Natural killer cell treated with Interleukin-12 subunit alpha and Interleukin-12 subunit beta and Interleukin-15 and Interleukin-18, amount 100 ng/mL, for 72 hours (primary cell): ENCODE data around the gene FPGT. TPM values are rescaled to one million over a fixed set of nuclear protein-coding genes. Genes with fewer than 3 reads are reported as not detected.
"Not testable (repeated sequence)": the region's sequence is repeated elsewhere in the genome, so short reads cannot be mapped to it uniquely, and the experiment has no call there.

ENCODE experiments used
- ATAC-seq, 2 donors: fragments of 150-1000 bp; cut with Tn5 transposase in 1 of 2; sonication (Bioruptor Pico), chemical (Tn5 transposase) in 1 of 2; 2 replicates each; pipeline ENCODE4 v1.10.0; 2021
- DNase-seq: peaks from one replicate; pipeline ENCODE4 v3.0.0; 2022; ENCODE audit warnings: low spot score
- H3K27ac Mint-ChIP-seq, 2 donors: 1 replicate in 1 of 2; 2 replicates in 1 of 2; pipeline ENCODE4 v1.8.0; 2022; ENCODE audit warnings: mixed read lengths in 2 of 2, mild to moderate bottlenecking in 1 of 2, moderate library complexity in 1 of 2
- H3K27me3 Mint-ChIP-seq, 2 donors: 1 replicate in 1 of 2; 2 replicates in 1 of 2; pipeline ENCODE4 v1.8.0; 2022; ENCODE audit warnings: mixed read lengths in 2 of 2
- H3K36me3 Mint-ChIP-seq: one replicate; pipeline ENCODE4 v1.8.0; 2022; ENCODE audit warnings: mixed read lengths
- H3K4me1 Mint-ChIP-seq, 2 donors: 1 replicate in 1 of 2; 2 replicates in 1 of 2; pipeline ENCODE4 v1.8.0; 2022; ENCODE audit warnings: low read depth in 2 of 2, mixed read lengths in 2 of 2, mild to moderate bottlenecking in 1 of 2
- H3K4me3 Mint-ChIP-seq: one replicate; pipeline ENCODE4 v1.8.0; 2022; ENCODE audit warnings: mixed read lengths
- H3K9me3 Mint-ChIP-seq: 2 replicates; pipeline ENCODE4 v1.8.0; 2022; ENCODE audit warnings: mixed read lengths
- total RNA-seq, 2 donors: library from RNA; stranded (reverse); gene quantifications; one replicate each; pipeline ENCODE4 v1.2.3, GENCODE V29; 2022

The FPGT gene
- total RNA-seq: 10 to 100 TPM; 11.5 to 13.2 TPM

DNA sequence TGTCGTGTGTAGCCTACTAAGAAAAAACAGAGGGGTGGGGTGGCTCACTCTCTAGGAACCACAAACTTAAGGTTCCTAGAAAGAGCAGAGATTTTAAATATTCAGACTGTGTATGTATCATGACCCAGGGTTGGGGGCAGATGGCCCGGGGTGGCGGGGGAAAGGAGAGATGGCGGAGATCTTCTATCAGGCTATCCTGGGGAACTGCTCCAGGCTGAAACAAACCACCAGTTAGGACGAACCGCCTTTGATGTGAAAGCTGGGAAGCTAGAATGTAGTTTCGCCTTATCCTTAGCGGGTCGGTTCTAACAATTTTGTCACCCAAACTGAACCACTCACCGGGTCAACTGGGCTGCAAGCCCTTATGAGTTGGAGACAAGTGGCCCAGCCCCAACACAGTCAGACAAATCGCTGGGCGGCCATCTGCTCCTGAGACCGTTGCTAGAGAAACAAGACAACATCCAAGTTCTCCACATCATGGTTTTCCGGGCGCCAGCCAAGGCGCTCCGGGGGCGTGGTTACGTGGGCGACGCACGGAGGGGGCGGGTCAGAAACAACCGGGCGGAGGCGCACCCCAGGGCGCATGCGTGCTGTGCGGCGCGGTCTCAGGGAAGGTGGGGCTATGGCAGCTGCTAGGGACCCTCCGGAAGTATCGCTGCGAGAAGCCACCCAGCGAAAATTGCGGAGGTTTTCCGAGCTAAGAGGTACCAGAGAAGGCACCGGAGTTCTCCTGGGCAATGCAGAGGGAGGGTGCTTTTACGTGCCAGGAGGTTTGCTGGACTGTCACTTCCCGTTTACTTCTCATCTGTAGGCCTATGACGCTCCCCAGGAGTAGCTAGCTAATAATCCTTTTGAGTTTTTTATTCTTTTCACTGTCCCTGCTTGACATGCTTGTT is at the start of gene FPGT, which contains the start of gene LRRIQ3:
Gene FPGT, plus strand, starts transcription at position 586 of the 896 bp plus-strand sequence. Its CDS starts 37 bp downstream, at position 623.
Gene LRRIQ3, minus strand, starts transcription at position 520 of the 896 bp plus-strand sequence. CDS start 14,492 bp downstream, outside the sequence.
- H3K4me1 Mint-ChIP-seq: peaks cover 10 to 17% of the 10 kb centered on the region in 2 donors
- peaks cover 0 to 6% of the 10 kb centered on the region in 2 donors for H3K27me3 Mint-ChIP-seq
- no peaks in the 10 kb centered on the region for H3K36me3 Mint-ChIP-seq
- H3K27ac Mint-ChIP-seq: peak within 1 kb of the TSS; percentile 96 to 97
- H3K4me3 Mint-ChIP-seq: peak within 1 kb of the TSS; percentile 98
- H3K9me3 Mint-ChIP-seq: no peaks in the 10 kb centered on the region
- DNase-seq (peak; percentile 96), ATAC-seq (peak; percentile 99 to 100)

DNA sequence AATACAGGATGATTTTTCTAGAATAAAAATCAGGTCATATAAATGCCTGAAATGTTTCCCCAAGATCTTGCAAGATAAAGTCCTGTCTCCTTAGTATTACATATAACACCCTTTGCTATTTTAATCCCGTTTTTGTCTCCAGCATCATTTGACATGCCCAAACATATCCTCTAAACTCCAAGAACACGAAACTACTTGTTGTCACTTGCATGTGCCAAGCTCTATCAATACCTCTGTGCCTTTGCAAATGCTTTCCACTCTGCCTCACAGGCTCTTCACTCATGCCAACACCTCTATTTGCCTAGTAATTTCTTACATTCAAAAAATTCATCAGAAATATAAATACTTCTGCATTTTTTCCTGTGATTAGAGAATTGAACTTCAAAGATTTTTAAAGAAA is 38.0 kb upstream of the FPGT start:
- ATAC-seq (no peak), DNase-seq (no peak)
- H3K27me3 Mint-ChIP-seq: no peaks in the 10 kb centered on the region
- no peak overlapping the region for H3K4me3 Mint-ChIP-seq
- H3K27ac Mint-ChIP-seq: no peak overlapping the region
- H3K9me3 Mint-ChIP-seq: peaks cover 5% of the 10 kb centered on the region
- no peaks in the 10 kb centered on the region for H3K36me3 Mint-ChIP-seq
- no peaks in the 10 kb centered on the region for H3K4me1 Mint-ChIP-seq

DNA sequence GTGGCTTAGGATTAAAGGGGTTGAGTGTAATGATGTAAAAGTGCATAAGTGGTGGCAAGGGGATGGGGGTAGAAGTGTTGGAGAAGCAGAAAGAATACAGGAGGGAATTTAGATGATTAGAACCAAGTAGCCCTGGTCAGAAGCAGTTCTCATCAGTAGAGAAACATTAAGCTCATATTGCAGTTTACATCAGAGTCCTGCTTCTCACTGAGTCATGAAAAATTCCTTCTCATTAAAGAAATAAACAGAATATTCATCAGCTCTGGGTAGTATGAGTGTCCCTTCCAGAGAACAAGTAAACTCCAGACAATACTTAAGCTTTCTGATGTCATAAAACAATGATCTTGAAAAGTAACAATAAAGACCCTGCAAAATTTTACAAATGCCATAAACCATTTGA is 36.5 kb upstream of the FPGT start:
- Mint-ChIP-seq H3K27me3 (no peaks in the 10 kb centered on the region), H3K4me1 (no peaks in the 10 kb centered on the region), H3K4me3 (no peak overlapping the region), H3K36me3 (peaks cover 4% of the 10 kb centered on the region), H3K9me3 (peaks cover 9% of the 10 kb centered on the region), H3K27ac (no peak overlapping the region)
- DNase-seq (no peak), ATAC-seq (no peak)

DNA sequence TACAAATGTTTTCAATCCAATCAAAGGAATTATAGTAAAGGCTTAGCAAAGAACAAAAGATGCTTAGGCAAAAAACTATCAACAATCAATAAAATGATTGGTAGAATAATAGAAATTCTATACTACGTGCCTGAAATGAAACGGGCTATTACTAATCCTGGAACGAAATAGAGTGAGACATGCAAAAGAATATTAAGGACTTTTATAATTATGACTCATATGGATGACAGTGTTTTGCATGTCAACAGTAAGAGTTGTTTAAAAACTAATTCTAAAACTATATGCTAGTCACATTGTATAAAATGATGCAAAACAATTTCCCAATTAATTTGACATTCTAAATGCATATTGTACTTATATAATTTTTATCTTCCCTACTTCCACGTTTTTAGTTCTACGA is 35.7 kb upstream of the FPGT start:
- Mint-ChIP-seq H3K27me3 (no peaks in the 10 kb centered on the region), H3K27ac (no peak overlapping the region), H3K36me3 (peaks cover 5% of the 10 kb centered on the region), H3K4me3 (no peak overlapping the region), H3K4me1 (no peaks in the 10 kb centered on the region), H3K9me3 (peaks cover 10% of the 10 kb centered on the region)
- DNase-seq (no peak), ATAC-seq (no peak)

DNA sequence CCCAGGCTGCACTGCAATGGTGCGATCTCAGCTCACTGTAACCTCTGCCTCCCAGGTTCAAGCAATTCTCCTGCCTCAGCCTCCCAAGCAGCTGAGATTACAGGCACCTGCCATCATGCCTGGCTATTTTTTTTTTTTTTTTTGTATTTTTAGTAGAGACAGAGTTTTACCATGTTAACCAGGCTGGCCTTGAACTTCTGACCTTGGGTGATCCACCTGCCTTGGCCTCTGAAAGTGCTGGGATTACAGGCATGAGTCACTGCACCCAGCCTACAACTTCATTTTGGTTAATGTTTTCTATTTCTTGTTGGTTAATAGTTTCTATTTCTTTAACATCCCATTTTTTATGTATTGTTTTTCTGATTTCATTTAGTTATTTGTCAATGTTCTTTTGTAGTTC is 23.6 kb upstream of the FPGT start:
- H3K27ac Mint-ChIP-seq, DNase-seq, H3K27me3 Mint-ChIP-seq, H3K4me3 Mint-ChIP-seq, ATAC-seq, H3K4me1 Mint-ChIP-seq: not testable (repeated sequence)
- Mint-ChIP-seq H3K36me3 (peaks cover 10% of the 10 kb centered on the region), H3K9me3 (peaks cover 18% of the 10 kb centered on the region)

DNA sequence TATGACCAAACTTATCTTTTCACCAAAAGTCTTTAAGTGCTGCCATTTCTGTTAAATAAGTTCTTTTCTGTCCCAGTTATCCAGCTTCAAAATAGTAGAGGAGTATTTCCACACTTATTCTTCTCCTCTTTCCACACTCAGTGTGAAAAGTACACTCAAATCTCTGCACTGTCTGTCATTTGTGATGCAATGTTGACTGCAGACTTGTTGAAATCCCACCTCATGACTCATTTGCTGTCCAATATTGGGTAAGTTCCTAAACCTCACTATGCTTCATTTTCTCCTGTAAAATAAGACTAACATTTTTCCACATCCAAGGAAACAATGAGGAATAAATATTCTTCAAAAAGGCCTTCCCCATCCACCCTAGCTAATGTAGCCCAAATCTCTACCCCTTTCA is 17.6 kb upstream of the FPGT start:
- DNase-seq (no peak), ATAC-seq (no peak)
- H3K4me1 Mint-ChIP-seq: no peaks in the 10 kb centered on the region
- H3K9me3 Mint-ChIP-seq: peaks cover 2% of the 10 kb centered on the region
- no peak overlapping the region for H3K27ac Mint-ChIP-seq
- no peaks in the 10 kb centered on the region for H3K36me3 Mint-ChIP-seq
- no peak overlapping the region for H3K4me3 Mint-ChIP-seq
- H3K27me3 Mint-ChIP-seq: no peaks in the 10 kb centered on the region

DNA sequence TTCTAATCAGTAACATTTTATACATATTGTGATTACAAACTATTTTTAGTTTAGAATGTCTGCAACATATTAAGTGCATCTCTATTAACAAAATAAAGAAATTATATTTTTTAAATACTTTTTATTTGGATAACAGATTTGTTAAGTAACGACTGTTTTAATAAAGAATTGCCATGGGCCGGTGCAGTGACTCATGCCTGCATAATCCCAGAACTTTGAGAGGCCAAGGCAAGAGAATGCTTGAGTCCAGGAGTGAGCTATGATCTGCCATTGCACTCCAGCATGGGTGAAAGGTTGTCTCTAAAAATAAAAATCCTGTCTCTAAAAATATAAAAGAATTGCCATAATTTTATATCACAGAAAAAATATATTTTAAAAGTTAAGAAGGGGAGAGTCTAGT is 4.1 kb upstream of the FPGT start:
- no peak for ATAC-seq

DNA sequence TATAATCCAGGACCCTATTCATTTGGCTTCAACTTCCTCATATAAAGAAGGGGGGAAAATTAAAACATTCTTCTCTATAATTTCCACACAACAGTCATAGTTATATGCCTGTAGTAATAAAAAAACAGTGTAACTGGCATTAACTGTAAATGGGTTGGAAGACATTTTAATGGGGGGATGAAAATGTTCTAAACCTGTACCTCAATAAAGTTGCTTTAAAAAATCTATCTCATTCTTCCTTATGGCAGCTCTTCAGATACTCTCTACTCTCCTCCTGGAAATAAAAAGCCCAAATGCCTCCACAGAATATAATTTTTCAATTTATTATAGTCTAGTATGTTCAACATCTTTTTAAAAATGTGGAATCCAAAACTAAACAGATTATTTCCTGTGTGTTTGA is 2.7 kb upstream of the FPGT start:
- Mint-ChIP-seq H3K27me3 (peaks cover 0 to 6% of the 10 kb centered on the region in 2 donors), H3K36me3 (peaks cover under 1% of the 10 kb centered on the region), H3K4me3 (no peak overlapping the region), H3K9me3 (no peaks in the 10 kb centered on the region), H3K27ac (no peak overlapping the region), H3K4me1 (peaks cover 10 to 17% of the 10 kb centered on the region in 2 donors)
- no peak for ATAC-seq
- no peak for DNase-seq

More for the DNA sequence above, 4.1 kb upstream of the FPGT start:
- Mint-ChIP-seq H3K4me3 (no peak overlapping the region), H3K27ac (no peak overlapping the region), H3K36me3 (peaks cover 6% of the 10 kb centered on the region), H3K4me1 (peaks cover 8 to 13% of the 10 kb centered on the region in 2 donors), H3K27me3 (peaks cover 0 to 6% of the 10 kb centered on the region in 2 donors), H3K9me3 (no peaks in the 10 kb centered on the region)
- DNase-seq: no peak

DNA sequence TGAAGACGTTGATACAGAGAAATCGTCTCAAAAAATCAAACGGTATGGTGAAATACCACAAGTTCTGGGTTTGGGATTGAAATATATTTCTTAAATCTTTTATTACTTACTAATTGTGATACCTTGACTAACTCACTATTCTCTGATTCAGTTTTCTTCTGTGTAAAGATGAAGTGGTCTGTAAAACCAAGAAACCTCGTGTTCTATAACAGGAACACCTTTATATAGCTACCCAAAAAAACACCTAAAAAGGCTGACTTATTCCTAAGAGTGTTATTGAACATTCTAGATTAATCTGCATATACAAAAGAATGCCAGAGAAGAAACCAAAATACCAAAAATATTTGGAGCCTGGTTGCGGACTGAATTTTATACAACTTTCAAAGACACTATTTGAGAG is 787 bp upstream of the FPGT start:
- ATAC-seq (no peak), DNase-seq (no peak)
- peaks cover 10 to 17% of the 10 kb centered on the region in 2 donors for H3K4me1 Mint-ChIP-seq
- H3K27ac Mint-ChIP-seq: peak overlapping the region; percentile 96 to 97
- no peaks in the 10 kb centered on the region for H3K36me3 Mint-ChIP-seq
- H3K4me3 Mint-ChIP-seq: peak overlapping the region; percentile 98
- H3K9me3 Mint-ChIP-seq: no peaks in the 10 kb centered on the region
- peaks cover 0 to 6% of the 10 kb centered on the region in 2 donors for H3K27me3 Mint-ChIP-seq

DNA sequence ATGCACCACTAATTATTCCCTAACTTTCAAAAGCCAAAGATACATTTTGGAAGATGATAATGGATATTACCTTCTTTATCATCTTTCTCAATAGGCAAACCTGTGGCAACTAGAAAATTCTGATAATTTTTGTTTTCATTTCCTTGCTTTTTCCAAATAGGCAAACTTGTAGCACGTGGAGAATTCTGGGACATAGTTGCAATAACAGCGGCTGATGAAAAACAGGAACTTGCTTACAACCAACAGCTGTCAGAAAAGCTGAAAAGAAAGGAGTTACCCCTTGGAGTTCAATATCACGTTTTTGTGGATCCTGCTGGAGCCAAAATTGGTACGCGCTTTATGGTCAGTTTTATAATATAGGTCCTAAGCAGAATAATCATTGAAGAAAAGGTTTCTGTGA is 1.5 kb downstream of the FPGT start:
- no peak for DNase-seq
- H3K36me3 Mint-ChIP-seq: peaks cover 3% of the 10 kb centered on the region
- no peak for ATAC-seq

DNA sequence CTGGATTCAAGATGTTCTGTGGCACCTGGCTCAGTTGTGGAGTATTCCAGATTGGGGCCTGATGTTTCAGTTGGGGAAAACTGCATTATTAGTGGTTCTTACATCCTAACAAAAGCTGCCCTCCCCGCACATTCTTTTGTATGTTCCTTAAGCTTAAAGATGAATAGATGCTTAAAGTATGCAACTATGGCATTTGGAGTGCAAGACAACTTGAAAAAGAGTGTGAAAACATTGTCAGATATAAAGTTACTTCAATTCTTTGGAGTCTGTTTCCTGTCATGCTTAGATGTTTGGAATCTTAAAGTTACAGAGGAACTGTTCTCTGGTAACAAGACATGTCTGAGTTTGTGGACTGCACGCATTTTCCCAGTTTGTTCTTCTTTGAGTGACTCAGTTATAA is 7.2 kb downstream of the FPGT start:
- Mint-ChIP-seq H3K36me3 (peaks cover 6% of the 10 kb centered on the region), H3K4me3 (no peak overlapping the region), H3K4me1 (no peaks in the 10 kb centered on the region), H3K27ac (no peak overlapping the region), H3K27me3 (no peaks in the 10 kb centered on the region), H3K9me3 (no peaks in the 10 kb centered on the region)
- ATAC-seq: no peak
- DNase-seq: no peak

More for the DNA sequence above, 1.5 kb downstream of the FPGT start:
- Mint-ChIP-seq H3K27me3 (peaks cover 0 to 6% of the 10 kb centered on the region in 2 donors), H3K27ac (peak overlapping the region; percentile 96 to 97), H3K9me3 (no peaks in the 10 kb centered on the region), H3K4me1 (peaks cover 10 to 17% of the 10 kb centered on the region in 2 donors), H3K4me3 (peak overlapping the region; percentile 98)

DNA sequence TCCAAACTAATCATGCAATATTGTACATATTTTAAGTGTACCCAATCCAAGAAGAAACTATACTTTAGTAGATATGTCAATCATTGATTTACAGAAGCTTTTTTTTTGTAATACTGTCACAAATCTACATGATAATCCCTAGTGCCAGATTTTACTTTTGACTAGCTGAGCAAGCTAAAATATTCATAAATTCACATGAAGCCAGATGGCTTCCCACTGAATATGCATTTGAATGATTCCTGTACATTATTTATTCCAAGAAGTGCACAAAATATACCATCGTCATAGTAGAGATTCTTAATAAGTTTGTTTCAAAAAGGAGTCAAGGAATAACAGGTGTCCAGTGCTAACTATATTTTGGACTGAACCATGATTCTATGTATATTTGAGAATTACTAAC is 17.2 kb downstream of the FPGT start:
- Mint-ChIP-seq H3K4me1 (no peaks in the 10 kb centered on the region), H3K9me3 (no peaks in the 10 kb centered on the region), H3K27me3 (no peaks in the 10 kb centered on the region), H3K36me3 (no peaks in the 10 kb centered on the region), H3K4me3 (no peak overlapping the region), H3K27ac (no peak overlapping the region)
- DNase-seq (no peak), ATAC-seq (no peak)

DNA sequence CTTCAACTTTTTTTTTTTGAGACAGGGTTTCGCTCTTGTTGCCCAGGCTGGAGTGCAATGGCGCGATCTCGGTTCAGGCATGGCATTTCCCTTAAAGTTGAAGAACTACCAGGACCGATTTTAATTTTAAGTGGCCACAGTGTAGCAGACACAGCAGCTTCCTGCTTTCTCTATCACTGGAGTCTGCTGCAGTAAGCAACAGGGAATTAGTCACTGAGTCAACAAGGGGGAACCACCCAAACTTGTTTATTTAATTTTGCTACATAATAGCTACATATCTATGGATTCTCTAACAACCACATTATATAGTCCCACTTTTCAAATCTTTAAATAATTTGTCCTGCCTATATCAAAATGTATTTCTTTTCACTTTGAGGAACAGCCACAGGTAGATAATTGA is 24.7 kb downstream of the FPGT start:
- Mint-ChIP-seq H3K27me3 (no peaks in the 10 kb centered on the region), H3K27ac (no peak overlapping the region), H3K36me3 (peaks cover 27% of the 10 kb centered on the region), H3K4me1 (no peaks in the 10 kb centered on the region), H3K9me3 (peaks cover 21% of the 10 kb centered on the region), H3K4me3 (no peak overlapping the region)
- ATAC-seq (no peak), DNase-seq (no peak)

DNA sequence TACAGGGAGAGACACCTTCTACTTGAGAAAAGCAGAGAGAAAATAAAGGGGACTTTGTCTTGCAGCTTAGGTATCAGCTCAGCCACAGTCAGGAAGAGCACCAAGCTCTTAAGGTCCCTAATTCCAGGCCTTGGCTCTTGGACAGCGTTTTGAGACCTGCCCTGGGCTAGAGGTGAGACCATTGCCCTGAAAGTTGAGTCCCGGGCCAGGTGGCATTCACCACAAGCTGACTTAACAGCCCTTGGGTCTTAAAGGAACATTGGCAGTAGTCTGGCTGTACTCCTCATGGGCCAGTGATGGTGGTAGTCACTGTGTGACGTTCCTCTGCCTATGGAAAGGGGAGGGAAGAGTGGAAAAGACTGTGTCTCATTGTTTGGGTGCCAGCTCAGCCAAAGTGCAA is 25.4 kb downstream of the FPGT start:
- ATAC-seq (no peak), DNase-seq (no peak)
- no peak overlapping the region for H3K4me3 Mint-ChIP-seq
- H3K36me3 Mint-ChIP-seq: peaks cover 29% of the 10 kb centered on the region
- no peaks in the 10 kb centered on the region for H3K4me1 Mint-ChIP-seq
- H3K27me3 Mint-ChIP-seq: no peaks in the 10 kb centered on the region
- no peak overlapping the region for H3K27ac Mint-ChIP-seq
- peaks cover 25% of the 10 kb centered on the region for H3K9me3 Mint-ChIP-seq
